HG02852 (cell line): ENCODE results near the gene UBL5.
"Not testable (repeated sequence)": the region's sequence is repeated elsewhere in the genome, so short reads cannot be mapped to it uniquely, and the experiment has no call there.

Experiments
- ATAC-seq: cut with Tn5 transposase; IDR thresholded peaks from one replicate; pipeline ENCODE4 v1.9.1; 2021; ENCODE audit warnings: mild to moderate bottlenecking, moderate library complexity; ENCODE audit not compliant: unreplicated experiment

The UBL5 gene

DNA sequence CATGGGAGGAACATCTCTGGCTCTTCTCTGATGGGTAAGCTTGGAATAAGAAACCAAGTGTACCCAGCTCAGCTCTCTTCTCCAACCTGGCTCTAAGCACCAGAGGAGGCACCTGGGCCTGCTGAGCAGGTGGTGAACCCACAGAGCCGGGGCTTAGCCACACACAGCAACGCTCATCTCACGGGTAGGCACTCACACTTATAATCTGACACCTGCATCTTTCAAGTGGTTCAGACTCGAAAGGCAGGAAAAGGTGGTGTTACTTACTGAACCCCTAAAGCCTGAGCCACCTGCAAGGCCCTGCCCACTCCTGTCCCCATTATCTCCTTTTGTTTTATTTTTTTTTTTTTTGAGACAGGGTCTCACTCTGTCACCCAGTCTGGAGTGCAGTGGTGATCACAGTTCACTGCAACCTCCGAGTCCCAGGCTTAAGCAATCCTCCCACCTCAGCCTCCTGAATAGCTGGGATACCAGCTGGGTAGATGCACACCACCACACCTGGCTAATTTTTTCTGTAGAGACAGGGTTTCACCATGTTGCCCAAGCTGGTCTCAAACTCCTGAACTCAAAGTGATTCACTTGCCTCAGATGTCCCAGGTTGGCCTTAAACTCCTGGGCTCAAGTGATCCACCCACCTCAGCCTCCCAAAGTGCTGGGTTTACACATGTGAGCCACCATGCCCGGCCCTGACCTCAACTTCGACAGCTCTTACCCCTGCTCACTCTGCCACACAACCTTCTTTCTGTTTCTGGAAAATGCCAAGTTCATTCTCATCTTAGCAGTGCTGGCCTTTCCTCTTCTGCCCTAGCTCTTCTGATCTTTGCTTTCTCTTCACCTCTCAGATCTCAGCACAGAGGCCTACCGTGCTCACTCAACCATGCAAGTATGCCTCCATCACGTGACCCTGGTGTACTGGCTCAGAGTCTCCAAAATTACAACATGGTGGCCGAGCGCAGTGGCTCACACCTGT is 18.6 kb upstream of the UBL5 start:
- ATAC-seq, result no peak

- no peak for ATAC-seq
These were observed 16.6 kb upstream of the UBL5 start for GRCh38 chr19:9811139-9811538.

- ATAC-seq, result no peak
These were observed 9.5 kb upstream of the UBL5 start for GRCh38 chr19:9818175-9818733.

GRCh38 chr19:9818734-9819595 is 8.8 kb upstream of the UBL5 start, which contains the start of gene FBXL12:
FBXL12 (minus strand) TSS chr19:9819079; CDS start chr19:9818813, 266 bp downstream.
- peak; percentile 81 for ATAC-seq

- ATAC-seq, result no peak
These were observed 8.2 kb upstream of the UBL5 start for GRCh38 chr19:9819596-9819909.

GRCh38 chr19:9820034-9820433 is 7.7 kb upstream of the UBL5 start:
- not testable (repeated sequence) for ATAC-seq

- no peak for ATAC-seq
These were observed 3.9 kb upstream of the UBL5 start for GRCh38 chr19:9823816-9824215.

DNA sequence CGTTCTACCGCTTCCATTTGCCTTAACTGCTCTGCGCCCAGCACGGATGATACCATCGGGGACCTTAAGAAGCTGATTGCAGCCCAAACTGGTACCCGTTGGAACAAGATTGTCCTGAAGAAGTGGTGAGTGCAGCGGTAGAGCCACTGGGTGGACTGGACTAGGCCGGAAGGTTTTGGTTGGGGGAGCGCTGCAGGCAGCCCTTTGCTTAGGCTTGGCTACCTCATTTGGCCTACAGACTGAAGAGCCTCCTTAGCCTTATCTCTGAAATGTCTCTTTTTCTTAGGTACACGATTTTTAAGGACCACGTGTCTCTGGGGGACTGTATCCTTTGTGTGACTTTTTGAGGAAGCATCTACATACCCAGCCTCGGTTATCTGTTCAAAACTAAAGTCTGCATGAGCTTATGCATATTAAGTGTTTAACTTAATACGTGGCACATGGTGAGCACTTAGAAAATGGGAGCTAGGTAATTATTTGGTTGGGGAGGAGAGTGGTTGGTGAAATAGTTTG is 889 bp downstream of the UBL5 start:
- ATAC-seq, result no peak

- no peak for ATAC-seq
These were observed 6.6 kb downstream of the UBL5 start for GRCh38 chr19:9834307-9834725.

- peak; percentile 96 for ATAC-seq
These were observed 7.2 kb downstream of the UBL5 start, which contains the start of gene PIN1 for GRCh38 chr19:9834726-9835506. PIN1 (plus strand) TSS chr19:9835318; CDS start chr19:9835345, 27 bp downstream.

- peak; percentile 7 for ATAC-seq
These were observed 7.8 kb downstream of the UBL5 start for GRCh38 chr19:9835507-9835949.

GRCh38 chr19:9836021-9836420 is 8.3 kb downstream of the UBL5 start:
- ATAC-seq, result no peak

DNA sequence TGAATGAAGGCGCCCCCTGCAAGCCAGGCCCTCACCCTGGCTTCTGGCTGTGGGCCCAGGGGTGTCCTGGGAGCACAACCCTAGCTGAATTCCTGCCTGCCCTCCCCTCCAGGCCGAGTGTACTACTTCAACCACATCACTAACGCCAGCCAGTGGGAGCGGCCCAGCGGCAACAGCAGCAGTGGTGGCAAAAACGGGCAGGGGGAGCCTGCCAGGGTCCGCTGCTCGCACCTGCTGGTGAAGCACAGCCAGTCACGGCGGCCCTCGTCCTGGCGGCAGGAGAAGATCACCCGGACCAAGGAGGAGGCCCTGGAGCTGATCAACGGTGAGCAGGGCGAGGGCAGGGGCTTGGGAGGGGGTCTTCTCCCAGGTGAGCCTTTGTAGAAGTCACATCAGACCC is 10.6 kb downstream of the UBL5 start:
- ATAC-seq, result no peak

- ATAC-seq, result no peak
These were observed 11.7 kb downstream of the UBL5 start for GRCh38 chr19:9839415-9839814.

- ATAC-seq, result no peak
These were observed 15.3 kb downstream of the UBL5 start for GRCh38 chr19:9842834-9843625.

DNA sequence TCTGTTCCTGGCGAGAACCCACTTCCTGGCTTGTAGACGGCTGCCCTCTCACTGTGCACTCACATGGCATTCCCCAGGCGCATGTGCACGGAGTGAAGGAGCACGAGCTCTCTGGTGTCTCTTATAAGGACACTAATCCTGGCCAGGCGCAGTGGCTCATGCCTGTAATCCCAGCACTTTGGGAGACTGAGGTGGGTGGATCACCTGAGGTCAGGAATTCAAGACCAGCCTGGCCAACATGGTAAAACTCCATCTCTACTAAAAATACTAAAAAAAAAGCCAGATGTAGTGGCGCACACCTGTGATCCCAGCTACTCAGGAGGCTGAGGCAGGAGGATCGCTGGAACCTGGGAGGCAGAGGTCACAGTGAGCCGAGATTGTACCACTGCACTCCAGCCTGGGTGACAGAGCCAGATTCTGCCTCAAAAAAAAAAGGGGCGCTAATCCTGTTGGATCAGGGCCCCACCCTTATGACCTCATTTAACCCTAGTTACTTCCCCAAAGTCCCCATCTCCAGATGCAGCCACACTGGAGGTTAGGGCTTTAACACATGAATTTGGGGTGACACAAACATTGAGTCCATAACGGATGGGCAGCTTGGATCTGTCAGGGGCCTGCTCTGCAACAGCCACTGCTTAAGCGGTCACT is 16.0 kb downstream of the UBL5 start:
- ATAC-seq, result not testable (repeated sequence)

DNA sequence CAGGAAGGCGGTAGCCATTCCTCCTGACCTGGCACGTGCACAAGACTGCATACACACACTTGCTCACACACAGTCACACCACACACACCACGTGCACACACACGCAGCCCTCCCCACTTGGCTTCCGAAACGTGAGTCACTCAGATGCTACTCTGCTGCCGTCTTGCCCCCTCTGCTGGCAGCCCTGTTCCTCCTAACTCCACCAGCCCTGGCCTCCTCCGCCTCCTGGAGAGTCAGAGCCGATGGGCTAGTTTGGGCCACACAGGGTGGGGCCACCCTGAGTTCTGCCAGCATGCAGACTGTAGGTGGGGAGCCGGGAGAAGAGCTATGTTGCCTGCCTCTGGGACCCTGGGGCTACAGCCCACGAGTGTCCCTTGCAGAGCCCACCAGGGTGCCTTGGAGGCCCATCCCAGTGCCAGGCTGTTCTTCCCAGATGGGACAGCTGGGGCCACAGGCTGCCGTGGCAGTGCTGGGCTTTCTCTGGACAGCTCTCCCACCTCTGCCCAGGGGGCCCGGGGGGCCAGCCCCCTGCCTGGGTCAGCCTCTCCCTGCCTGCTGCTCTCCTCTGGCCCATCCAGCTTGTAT is 19.5 kb downstream of the UBL5 start:
- ATAC-seq, result no peak

DNA sequence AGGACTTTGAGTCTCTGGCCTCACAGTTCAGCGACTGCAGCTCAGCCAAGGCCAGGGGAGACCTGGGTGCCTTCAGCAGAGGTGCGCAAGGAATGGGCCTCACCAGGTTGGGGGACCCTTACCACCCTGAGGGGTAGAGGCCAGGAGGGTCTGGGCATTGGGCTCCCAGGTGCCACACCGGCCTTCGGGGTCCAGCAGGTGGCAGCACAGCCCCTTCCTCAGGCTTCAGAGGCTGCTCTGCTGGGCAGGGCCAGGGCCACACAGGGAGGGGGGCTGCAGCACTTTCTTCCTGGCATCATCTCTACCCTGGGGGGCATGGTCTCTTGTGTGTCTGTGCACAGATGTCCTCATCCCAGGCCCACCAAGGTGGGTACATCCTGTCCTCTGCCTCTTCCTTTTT is 20.3 kb downstream of the UBL5 start:
- ATAC-seq, result no peak

- no peak for ATAC-seq
These were observed 21.0 kb downstream of the UBL5 start for GRCh38 chr19:9848762-9849161.
